CD4-positive, alpha-beta T cell (primary cell): ENCODE data around the gene SLC15A5. TPM values are rescaled to one million over a fixed set of nuclear protein-coding genes. Genes with fewer than 3 reads are reported as not detected.

Source experiments
- ATAC-seq: fragments of 200-7000 bp; cut with Tn5 transposase; one replicate; pipeline ENCODE4 v1.10.0; 2022; ENCODE audit warnings: mild to moderate bottlenecking; ENCODE audit not compliant: poor library complexity
- CTCF ChIA-PET: fragments of 350-600 bp; sonication (Branson Sonifier 250); formaldehyde crosslinking; loops from one replicate; lab custom pipeline; 2021; ENCODE audit warnings: antibody characterized with exemption, inconsistent platforms; lab: Charles Lee
- POLR2A ChIA-PET: fragments of 350-600 bp; sonication (Branson Sonifier 250); formaldehyde crosslinking; loops from one replicate; lab custom pipeline; 2021; ENCODE audit warnings: antibody characterized with exemption, inconsistent platforms; lab: Charles Lee
- DNase-seq, 14 experiments: peaks; one replicate each; pipeline ENCODE4 v3.0.0-alpha.2; 2013 to 2020; ENCODE audit warnings: mixed read lengths in 2 of 14
- H3K27ac ChIP-seq, 2 donors: one replicate each; pipeline versions ENCODE4 v1.5.1 to v1.7.0; 2013; ENCODE audit warnings: low read length in 2 of 2, low read depth in 1 of 2, mild to moderate bottlenecking in 1 of 2
- H3K27me3 ChIP-seq, 2 experiments: 1 replicate in 1 of 2; 2 replicates in 1 of 2; pipeline versions ENCODE4 v1.6.1 to v1.7.0; 2013; ENCODE audit warnings: low read length in 2 of 2, control low read depth in 1 of 2, mild to moderate bottlenecking in 1 of 2, moderate library complexity in 1 of 2; ENCODE audit not compliant: insufficient read depth in 2 of 2, control insufficient read depth in 1 of 2
- H3K36me3 ChIP-seq: one replicate; pipeline ENCODE4 v1.6.1; 2013; ENCODE audit warnings: low read length, control low read depth; ENCODE audit not compliant: insufficient read depth
- H3K4me1 ChIP-seq: one replicate; pipeline ENCODE4 v1.6.1; 2013; ENCODE audit warnings: low read length, control low read depth; ENCODE audit not compliant: insufficient read depth
- H3K4me3 ChIP-seq: one replicate; pipeline ENCODE4 v1.5.1; 2013; ENCODE audit warnings: mild to moderate bottlenecking, low read length, moderate library complexity
- H3K9me3 ChIP-seq, 2 experiments: 1 replicate in 1 of 2; 2 replicates in 1 of 2; pipeline versions ENCODE4 v1.6.1 to v1.7.0; 2013; ENCODE audit warnings: low read length in 2 of 2, mild to moderate bottlenecking in 2 of 2, control low read depth in 1 of 2, moderate library complexity in 1 of 2; ENCODE audit not compliant: control insufficient read depth in 1 of 2, insufficient read depth in 1 of 2
- H3K27ac Mint-ChIP-seq: one replicate; pipeline ENCODE4 v1.8.0; 2020; ENCODE audit warnings: mixed read lengths
- H3K27me3 Mint-ChIP-seq: one replicate; pipeline ENCODE4 v1.8.0; 2021; ENCODE audit warnings: mixed read lengths
- H3K36me3 Mint-ChIP-seq: one replicate; pipeline ENCODE4 v1.8.0; 2021; ENCODE audit warnings: low read depth, mixed read lengths
- H3K4me1 Mint-ChIP-seq: one replicate; pipeline ENCODE4 v1.8.0; 2021; ENCODE audit warnings: low read depth, mixed read lengths
- H3K4me3 Mint-ChIP-seq: one replicate; pipeline ENCODE4 v1.8.0; 2020; ENCODE audit warnings: mild to moderate bottlenecking, mixed read lengths
- H3K9me3 Mint-ChIP-seq: one replicate; pipeline ENCODE4 v1.8.0; 2020; ENCODE audit warnings: mixed read lengths
- intact Hi-C, 2 experiments: fragments of 100-400 bp; cut with DNase I in 1 of 2; cut with micrococcal nuclease in 1 of 2; formaldehyde crosslinking; loops; one replicate each; pipeline versions ENCODE4 v1.15.1 to v1.9.0; 2023 to 2025; cut with DNase I, micrococcal nuclease
- total RNA-seq, 174 experiments: library from RNA in 2 of 174; stranded (reverse) in 2 of 174; gene quantifications; one replicate each; pipeline ENCODE4 v1.2.3 and lab custom pipeline; 2021 to 2026
- TF ChIP-seq, protein P1 (sequence below): fragments of 200-600 bp; IDR thresholded peaks from one replicate; pipeline ENCODE4 v1.8.0; 2022; ENCODE audit warnings: antibody characterized with exemption, mild to moderate bottlenecking

SLC15A5 gene
- total RNA-seq, 2 experiments from 2014 or later = not detected

DNA sequence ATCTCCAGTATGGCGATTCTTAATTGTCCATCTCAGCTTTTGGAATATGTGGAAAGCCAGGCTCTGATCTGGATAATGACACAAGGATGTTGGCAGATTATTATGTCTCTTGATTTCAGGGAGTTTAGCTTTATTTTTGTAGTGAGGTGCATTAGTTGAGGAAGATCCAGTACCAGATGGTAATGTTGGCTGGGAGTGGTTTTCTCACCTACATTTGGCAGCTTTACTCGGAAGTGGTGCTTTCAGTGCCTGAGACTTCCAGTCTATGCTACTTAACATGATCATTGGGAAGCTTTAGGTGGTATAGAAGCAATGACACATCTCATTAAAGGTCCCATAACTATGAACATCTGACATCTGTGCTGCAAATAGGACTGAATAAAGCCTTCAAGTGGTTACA, 7.5 kb downstream of the SLC15A5 start:
- TF ChIP-seq, protein P1, sequence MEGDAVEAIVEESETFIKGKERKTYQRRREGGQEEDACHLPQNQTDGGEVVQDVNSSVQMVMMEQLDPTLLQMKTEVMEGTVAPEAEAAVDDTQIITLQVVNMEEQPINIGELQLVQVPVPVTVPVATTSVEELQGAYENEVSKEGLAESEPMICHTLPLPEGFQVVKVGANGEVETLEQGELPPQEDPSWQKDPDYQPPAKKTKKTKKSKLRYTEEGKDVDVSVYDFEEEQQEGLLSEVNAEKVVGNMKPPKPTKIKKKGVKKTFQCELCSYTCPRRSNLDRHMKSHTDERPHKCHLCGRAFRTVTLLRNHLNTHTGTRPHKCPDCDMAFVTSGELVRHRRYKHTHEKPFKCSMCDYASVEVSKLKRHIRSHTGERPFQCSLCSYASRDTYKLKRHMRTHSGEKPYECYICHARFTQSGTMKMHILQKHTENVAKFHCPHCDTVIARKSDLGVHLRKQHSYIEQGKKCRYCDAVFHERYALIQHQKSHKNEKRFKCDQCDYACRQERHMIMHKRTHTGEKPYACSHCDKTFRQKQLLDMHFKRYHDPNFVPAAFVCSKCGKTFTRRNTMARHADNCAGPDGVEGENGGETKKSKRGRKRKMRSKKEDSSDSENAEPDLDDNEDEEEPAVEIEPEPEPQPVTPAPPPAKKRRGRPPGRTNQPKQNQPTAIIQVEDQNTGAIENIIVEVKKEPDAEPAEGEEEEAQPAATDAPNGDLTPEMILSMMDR = no peak
- Histone ChIP-seq H3K9me3 (no peaks in the 10 kb centered on the region), H3K27ac (no peak overlapping the region), H3K4me1 (no peaks in the 10 kb centered on the region), H3K36me3 (no peaks in the 10 kb centered on the region), H3K4me3 (no peak overlapping the region), H3K27me3 (no peaks in the 10 kb centered on the region)
- no peaks in the 10 kb centered on the region for H3K9me3 Mint-ChIP-seq
- no peak overlapping the region for H3K27ac Mint-ChIP-seq
- H3K27me3 Mint-ChIP-seq = no peaks in the 10 kb centered on the region
- ChIA-PET CTCF (interaction anchor here (1.0 kb wide), 1 partner anchor 84 kb away, joined by 5 read pairs; no protein-coding TSS in a partner anchor), POLR2A (no interaction called here)
- DNase-seq = no peak
- H3K4me3 Mint-ChIP-seq = no peak overlapping the region
- intact Hi-C loops = no loop called here
- no peaks in the 10 kb centered on the region for H3K4me1 Mint-ChIP-seq
- no peaks in the 10 kb centered on the region for H3K36me3 Mint-ChIP-seq
- ATAC-seq = no peak

DNA sequence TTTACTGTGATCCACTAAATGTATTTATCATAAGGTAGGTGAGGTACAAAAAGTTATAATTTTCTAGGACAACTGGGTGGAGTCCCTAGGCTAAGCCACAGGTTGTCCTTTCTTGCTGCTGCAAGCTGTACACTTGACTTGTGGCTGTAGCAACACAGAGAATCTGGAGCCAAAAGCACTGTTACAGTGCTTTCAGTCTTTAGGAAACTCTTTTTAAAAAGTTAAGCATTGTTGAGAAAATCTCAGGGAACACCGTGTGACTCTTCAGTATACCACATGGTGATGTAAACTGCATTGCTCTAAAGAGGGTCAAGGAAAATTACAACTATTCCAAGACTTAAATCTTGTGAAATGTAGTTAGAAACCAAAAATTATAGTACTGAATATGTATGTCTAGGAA, 11.4 kb downstream of the SLC15A5 start:
- POLR2A ChIA-PET = no interaction called here
- CTCF ChIA-PET = no interaction called here
- Histone ChIP-seq H3K27ac (no peak overlapping the region), H3K4me3 (no peak overlapping the region), H3K27me3 (no peaks in the 10 kb centered on the region), H3K36me3 (no peaks in the 10 kb centered on the region), H3K9me3 (peaks cover 0 to 7% of the 10 kb centered on the region in 2 experiments), H3K4me1 (no peaks in the 10 kb centered on the region)
- Mint-ChIP-seq H3K9me3 (peaks cover 5% of the 10 kb centered on the region), H3K4me3 (no peak overlapping the region), H3K4me1 (no peaks in the 10 kb centered on the region), H3K27ac (no peak overlapping the region), H3K36me3 (no peaks in the 10 kb centered on the region), H3K27me3 (no peaks in the 10 kb centered on the region)
- intact Hi-C loops = no loop called here
- ATAC-seq = no peak
- TF ChIP-seq, protein P1 = no peak
- DNase-seq = no peak

DNA sequence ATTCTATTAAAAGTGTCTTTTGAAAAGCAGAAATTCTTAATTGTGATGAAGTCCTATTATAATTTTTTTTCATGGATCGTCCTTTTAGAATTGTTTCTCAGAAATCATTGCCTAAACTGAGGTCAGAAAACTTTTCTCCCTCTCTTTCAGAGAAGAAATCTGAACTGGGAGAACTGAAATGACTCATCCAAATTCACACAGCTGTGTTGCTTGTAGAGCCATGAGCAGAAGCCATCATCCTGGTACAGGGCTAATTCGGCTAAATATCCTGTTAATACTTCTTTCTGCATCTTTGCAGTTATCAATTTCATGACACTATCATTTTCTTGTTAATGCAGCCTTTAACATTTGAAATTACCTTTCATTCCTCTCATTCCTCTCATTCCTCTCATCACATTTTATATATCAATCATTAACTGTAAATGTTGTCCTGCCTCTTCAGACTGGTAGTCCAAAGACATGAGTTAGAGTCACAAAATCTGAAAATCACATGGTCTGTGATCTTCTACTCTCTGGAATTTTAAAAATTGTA, 15.5 kb downstream of the SLC15A5 start:
- H3K27ac Mint-ChIP-seq = no peak overlapping the region
- H3K4me1 ChIP-seq = no peaks in the 10 kb centered on the region
- H3K9me3 Mint-ChIP-seq = peaks cover 9% of the 10 kb centered on the region
- H3K27me3 Mint-ChIP-seq = no peaks in the 10 kb centered on the region
- H3K4me3 Mint-ChIP-seq = no peak overlapping the region
- H3K9me3 ChIP-seq = peaks cover 0 to 7% of the 10 kb centered on the region in 2 experiments
- no peaks in the 10 kb centered on the region for H3K36me3 ChIP-seq
- no peak overlapping the region for H3K4me3 ChIP-seq
- H3K36me3 Mint-ChIP-seq = no peaks in the 10 kb centered on the region
- H3K27me3 ChIP-seq = no peaks in the 10 kb centered on the region
- no peak overlapping the region for H3K27ac ChIP-seq
- intact Hi-C loops = no loop called here
- no peak for DNase-seq
- ChIA-PET CTCF (no interaction called here), POLR2A (no interaction called here)
- TF ChIP-seq, protein P1 = no peak
- no peaks in the 10 kb centered on the region for H3K4me1 Mint-ChIP-seq
- ATAC-seq = no peak
